Gastroesophageal sphincter (tissue), 3 donors: ENCODE results near the gene TMEM255B.

Source experiments
- POLR2AphosphoS5 ChIP-seq: sonication (generic); formaldehyde crosslinking; IDR thresholded peaks from one replicate; pipeline ENCODE4 v1.6.1; 2017; ENCODE audit warnings: antibody characterized with exemption
- TF ChIP-seq, protein P1 (sequence below), 4 experiments: fragments of 200-600 bp in 2 of 4; fragments of 450-650 bp in 2 of 4; sonication (generic) in 1 of 4; IDR thresholded peaks; one replicate each; pipeline ENCODE4 v1.5.1; 2017 to 2019; ENCODE audit warnings: antibody characterized with exemption in 4 of 4, mild to moderate bottlenecking in 2 of 4, moderate library complexity in 2 of 4

- no peak for TF ChIP-seq POLR2AphosphoS5
- TF ChIP-seq, protein P1, sequence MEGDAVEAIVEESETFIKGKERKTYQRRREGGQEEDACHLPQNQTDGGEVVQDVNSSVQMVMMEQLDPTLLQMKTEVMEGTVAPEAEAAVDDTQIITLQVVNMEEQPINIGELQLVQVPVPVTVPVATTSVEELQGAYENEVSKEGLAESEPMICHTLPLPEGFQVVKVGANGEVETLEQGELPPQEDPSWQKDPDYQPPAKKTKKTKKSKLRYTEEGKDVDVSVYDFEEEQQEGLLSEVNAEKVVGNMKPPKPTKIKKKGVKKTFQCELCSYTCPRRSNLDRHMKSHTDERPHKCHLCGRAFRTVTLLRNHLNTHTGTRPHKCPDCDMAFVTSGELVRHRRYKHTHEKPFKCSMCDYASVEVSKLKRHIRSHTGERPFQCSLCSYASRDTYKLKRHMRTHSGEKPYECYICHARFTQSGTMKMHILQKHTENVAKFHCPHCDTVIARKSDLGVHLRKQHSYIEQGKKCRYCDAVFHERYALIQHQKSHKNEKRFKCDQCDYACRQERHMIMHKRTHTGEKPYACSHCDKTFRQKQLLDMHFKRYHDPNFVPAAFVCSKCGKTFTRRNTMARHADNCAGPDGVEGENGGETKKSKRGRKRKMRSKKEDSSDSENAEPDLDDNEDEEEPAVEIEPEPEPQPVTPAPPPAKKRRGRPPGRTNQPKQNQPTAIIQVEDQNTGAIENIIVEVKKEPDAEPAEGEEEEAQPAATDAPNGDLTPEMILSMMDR (IDR thresholded peaks at IDR 0.05) = no peak
These were observed 96.2 kb downstream of the TMEM255B start for GRCh38 chr13:113855012-113855921.
